ENCODE results near the gene AP2A1.

The AP2A1 gene

DNA sequence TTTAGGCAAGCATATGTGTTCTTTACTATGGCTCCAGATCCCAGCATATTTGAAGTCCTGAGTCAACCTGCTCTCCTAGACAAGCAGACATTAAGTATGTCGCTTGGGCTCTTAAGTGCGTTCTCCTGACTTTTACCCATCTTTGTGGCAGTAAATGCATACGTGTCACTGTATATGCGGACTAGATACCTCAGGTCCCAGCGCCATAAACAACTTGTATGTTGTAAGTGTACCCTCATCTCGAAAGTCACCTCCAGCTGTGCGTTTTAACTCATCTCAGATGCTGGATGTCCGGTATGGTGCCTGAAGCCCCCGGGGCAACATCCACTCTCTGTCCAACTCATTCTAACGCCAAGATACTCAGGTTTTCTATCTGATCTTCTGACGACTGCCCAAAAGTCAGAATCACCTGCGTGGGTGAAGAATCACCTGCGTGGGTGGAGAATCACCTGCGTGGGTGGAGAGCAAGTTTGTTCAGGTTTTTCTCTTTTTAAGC, 85.9 kb downstream of the AP2A1 start:
- Histone ChIP-seq H3K4me3 (peak overlapping the region in 9 of 10 experiments; percentile 83 to 99 (median 97); a peak in 16 of 20 replicates), H3K36me3 (peaks cover 24 to 42% (median 37%) of the 10 kb centered on the region in 11 experiments), H3K9ac (peak overlapping the region; percentile 40 to 97 (median 93); a peak in 17 of 22 replicates), H3K4me2 (peak overlapping the region; percentile 89 to 100 (median 98)), H3K4me1 (peaks cover 39 to 59% (median 49%) of the 10 kb centered on the region in 10 experiments), H3K9me3 (replicated peaks in 1 of 11) (peaks cover 0 to 14% (median 8%) of the 10 kb centered on the region in 11 experiments; a peak in 12 of 22 replicates), H4K20me1 (peaks cover 56 to 66% (median 60%) of the 10 kb centered on the region in 11 experiments), H3K27ac (no peak overlapping the region), H3K27me3 (no peaks in the 10 kb centered on the region)
- TF ChIP-seq Cebpa-rat (IDR thresholded peaks at IDR 0.05), result no peak

DNA sequence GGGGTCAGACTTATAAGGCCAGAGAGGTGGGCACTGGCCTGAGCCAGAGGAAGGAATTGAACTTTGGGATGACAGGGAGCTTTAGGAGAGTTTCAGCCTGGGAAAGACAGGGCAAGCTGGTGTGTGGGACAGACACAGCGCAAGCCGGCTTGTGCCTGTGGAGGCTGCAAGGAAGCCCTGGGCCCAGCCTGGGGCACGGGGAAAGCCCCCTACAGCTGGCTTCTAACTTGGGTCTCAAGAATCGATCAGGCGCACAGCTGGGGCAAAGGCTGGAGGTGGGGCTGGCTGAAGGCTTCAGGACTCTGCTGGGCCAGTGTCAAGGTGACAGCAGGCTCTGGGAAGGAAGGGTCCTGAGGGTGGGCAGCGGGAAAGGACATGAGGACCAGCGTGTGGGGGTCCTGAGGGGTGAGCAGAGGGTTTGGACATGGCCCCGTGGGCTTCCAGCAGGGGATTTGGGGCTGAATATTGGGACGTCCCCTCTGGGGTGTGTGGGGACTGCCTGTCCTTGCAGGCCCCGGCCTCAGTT, 87.1 kb downstream of the AP2A1 start:
- TF ChIP-seq Cebpa-rat (IDR thresholded peaks at IDR 0.05), result no peak
- Histone ChIP-seq H3K4me2 (peak overlapping the region; percentile 89 to 100 (median 98)), H3K27me3 (no peaks in the 10 kb centered on the region), H3K4me3 (no peak overlapping the region), H3K9ac (peak overlapping the region; percentile 2 to 95 (median 56); a peak in 17 of 22 replicates), H4K20me1 (peaks cover 68 to 78% (median 72%) of the 10 kb centered on the region in 11 experiments), H3K4me1 (peaks cover 26 to 48% (median 39%) of the 10 kb centered on the region in 10 experiments), H3K36me3 (peaks cover 36 to 53% (median 49%) of the 10 kb centered on the region in 11 experiments), H3K27ac (0 out of 22 replicates have a peak overlapping the region, but pooled peaks of 3 of the 11 experiments have one; percentile 1 to 18 (median 12)), H3K9me3 (replicated peaks in 1 of 11) (peaks cover 0 to 9% (median 6%) of the 10 kb centered on the region in 11 experiments; a peak in 12 of 22 replicates)

DNA sequence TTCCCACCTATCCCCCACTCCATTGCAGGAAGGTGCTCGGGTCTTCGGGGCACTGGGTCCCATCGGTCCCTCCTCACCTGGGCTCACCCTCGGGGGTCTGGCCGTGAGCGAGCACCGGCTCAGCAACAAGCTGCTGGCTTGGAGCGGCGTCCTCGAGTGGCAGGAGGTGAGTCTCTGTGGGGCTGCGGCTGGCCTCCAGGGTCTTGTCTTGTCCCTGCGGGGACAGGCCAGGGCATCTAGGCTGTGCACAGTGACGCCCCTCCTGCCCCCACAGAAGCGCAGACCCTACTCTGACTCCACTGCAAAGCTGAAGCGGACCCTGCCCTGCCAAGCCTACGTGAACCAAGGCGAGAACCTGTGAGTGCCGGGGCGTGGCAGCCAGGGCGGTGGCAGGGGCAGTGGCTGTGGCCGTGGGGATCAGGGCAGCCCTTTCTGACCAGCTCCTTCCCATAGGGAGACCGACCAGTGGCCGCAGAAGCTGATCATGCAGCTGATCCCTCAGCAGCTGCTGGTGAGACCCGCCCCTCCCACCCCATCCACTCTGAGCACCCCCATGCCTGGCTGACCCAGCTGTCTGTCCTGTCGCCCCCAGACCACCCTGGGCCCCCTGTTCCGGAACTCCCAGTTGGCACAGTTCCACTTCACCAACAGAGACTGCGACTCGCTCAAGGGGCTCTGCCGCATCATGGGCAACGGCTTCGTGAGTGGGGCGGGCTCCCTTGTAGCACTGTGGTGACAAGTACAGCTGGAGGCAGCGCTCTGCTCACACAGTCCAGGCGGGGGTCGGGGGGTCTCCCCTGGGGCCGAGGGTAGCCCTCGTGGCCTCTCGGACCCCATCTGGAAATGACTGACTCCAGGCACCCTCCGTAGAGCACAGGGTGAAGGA, 87.8 kb downstream of the AP2A1 start:
- Histone ChIP-seq H3K9me3 (replicated peaks in 1 of 11) (peaks cover 0 to 2% (median 0%) of the 10 kb centered on the region in 11 experiments; a peak in 3 of 22 replicates), H3K27me3 (no peaks in the 10 kb centered on the region), H3K4me2 (peak overlapping the region in 9 of 11 experiments; percentile 89 to 100 (median 98); a peak in 13 of 22 replicates), H3K4me1 (peaks cover 25 to 41% (median 35%) of the 10 kb centered on the region in 10 experiments), H4K20me1 (peaks cover 68 to 79% (median 77%) of the 10 kb centered on the region in 11 experiments), H3K4me3 (no peak overlapping the region), H3K36me3 (peaks cover 43 to 59% (median 56%) of the 10 kb centered on the region in 11 experiments), H3K9ac (peak overlapping the region in 9 of 11 experiments; percentile 2 to 95 (median 61); a peak in 8 of 22 replicates), H3K27ac (0 out of 22 replicates have a peak overlapping the region, but pooled peaks of 3 of the 11 experiments have one; percentile 12 to 18 (median 18))
- no peak for TF ChIP-seq Cebpa-rat (IDR thresholded peaks at IDR 0.05)

DNA sequence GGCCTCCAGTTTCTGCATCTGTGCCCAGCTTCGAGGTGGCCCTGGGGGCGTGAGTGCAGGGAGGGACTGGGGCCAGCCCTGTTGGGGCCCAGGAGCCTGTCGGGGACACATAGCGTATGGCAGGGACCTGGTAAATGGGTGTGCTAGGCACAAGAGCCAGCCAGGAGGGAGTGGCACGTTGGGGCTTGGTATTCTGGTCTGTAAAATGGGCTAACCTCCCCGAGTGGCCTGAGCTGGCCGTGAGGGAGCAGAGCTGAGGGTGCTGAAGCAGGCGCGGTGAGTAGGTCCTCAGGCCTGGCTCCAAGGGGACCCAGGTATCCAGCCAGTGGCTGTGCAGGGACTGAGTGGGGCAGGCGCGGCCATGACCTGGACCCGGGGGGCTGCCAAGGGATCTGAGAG, 88.5 kb downstream of the AP2A1 start:
- peaks cover 68 to 86% (median 82%) of the 10 kb centered on the region in 11 experiments for H4K20me1 ChIP-seq
- H3K4me1 ChIP-seq, result peaks cover 25 to 34% (median 29%) of the 10 kb centered on the region in 10 experiments
- no peak for TF ChIP-seq Cebpa-rat (IDR thresholded peaks at IDR 0.05)
- H3K27me3 ChIP-seq, result no peaks in the 10 kb centered on the region
- H3K36me3 ChIP-seq, result peaks cover 50 to 66% (median 62%) of the 10 kb centered on the region in 11 experiments
- 0 out of 22 replicates have a peak overlapping the region, but pooled peaks of 1 of the 11 experiments have one; percentile 18 for H3K27ac ChIP-seq
- no peak overlapping the region for H3K4me2 ChIP-seq
- H3K9me3 ChIP-seq (replicated peaks in 1 of 11), result no peaks in the 10 kb centered on the region
- H3K9ac ChIP-seq, result peak overlapping the region in 3 of 11 experiments; percentile 7 to 50 (median 17); a peak in 1 of 22 replicates
- no peak overlapping the region for H3K4me3 ChIP-seq

DNA sequence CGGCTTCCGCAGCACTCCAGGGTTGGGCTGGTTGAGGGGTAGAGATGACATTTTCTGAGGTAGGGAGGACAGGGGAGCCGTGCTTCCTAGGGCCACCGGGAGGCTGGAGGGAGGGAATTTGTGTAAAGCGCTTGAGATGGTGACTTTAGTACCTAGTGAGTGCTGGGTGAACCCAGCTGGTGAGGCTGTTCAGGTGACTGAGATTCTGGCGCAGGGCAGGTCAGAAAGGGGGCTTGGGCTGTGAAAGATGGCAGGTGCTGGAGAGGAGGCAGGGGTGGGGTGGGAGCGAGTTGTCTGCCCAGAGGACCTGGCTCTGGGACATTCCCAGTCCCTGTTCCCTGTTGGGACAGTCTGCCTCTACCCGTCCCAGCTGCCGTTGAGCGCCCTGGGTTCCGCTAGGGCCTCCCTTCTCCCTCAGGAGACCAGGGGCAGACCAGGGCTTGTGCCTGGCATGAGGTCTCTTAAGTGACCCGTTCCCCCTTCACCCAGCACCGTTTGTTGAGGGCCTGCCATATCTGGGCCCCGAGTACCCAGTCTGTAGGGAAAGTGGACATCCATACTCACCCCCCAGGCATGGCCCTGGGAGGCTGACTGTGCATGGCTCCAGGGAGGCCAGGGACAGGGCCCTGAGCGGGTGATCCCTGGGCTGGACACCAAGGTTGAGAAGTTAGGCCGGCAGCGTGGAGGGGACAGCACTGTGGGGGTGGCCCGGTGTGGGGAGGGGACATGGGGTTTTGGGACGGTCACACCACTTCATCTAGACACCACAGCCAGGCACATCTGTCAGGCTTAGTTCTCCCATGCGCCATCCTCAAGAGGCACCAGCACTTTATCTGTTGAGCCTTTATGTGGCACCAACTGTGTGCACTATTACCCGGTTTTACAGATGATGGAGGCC, 89.1 kb downstream of the AP2A1 start:
- H3K27ac ChIP-seq, result 0 out of 22 replicates have a peak overlapping the region, but pooled peaks of 1 of the 11 experiments have one; percentile 18

DNA sequence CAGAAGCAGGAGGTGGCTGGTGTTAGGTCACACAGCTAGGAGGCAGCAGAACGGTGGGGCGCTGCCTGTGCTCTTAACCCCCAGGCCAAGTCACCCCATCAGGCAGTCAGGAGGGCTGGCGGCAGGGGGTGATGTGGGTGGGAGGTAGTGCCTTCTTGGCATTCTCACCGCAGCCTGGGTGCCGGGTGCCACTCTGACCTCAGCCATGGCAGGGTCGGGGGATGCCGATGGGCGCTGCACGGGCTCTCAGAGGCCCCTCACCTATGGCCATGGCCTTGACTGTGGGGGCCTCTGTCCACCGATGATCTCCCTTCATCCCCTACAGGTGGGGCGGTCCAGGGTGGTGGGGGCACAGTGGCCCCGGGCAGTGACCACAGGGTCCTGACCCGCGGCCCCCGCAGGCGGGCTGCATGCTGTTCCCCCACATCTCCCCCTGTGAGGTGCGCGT, 89.8 kb downstream of the AP2A1 start:
- peaks cover 62 to 79% (median 74%) of the 10 kb centered on the region in 11 experiments for H3K36me3 ChIP-seq
- no peaks in the 10 kb centered on the region for H3K27me3 ChIP-seq
- no peak overlapping the region for H3K4me3 ChIP-seq
- peaks cover 25 to 33% (median 28%) of the 10 kb centered on the region in 10 experiments for H3K4me1 ChIP-seq
- H3K27ac ChIP-seq, result no peak overlapping the region
- H3K9ac ChIP-seq, result 0 out of 22 replicates have a peak overlapping the region, but pooled peaks of 1 of the 11 experiments have one; percentile 5
- H3K9me3 ChIP-seq (replicated peaks in 1 of 11), result no peaks in the 10 kb centered on the region
- no peak for TF ChIP-seq Cebpa-rat (IDR thresholded peaks at IDR 0.05)
- peaks cover 68 to 99% (median 91%) of the 10 kb centered on the region in 11 experiments for H4K20me1 ChIP-seq
- H3K4me2 ChIP-seq, result no peak overlapping the region

More for the DNA sequence above, 89.1 kb downstream of the AP2A1 start:
- no peak for TF ChIP-seq Cebpa-rat (IDR thresholded peaks at IDR 0.05)
- Histone ChIP-seq H3K4me1 (peaks cover 25 to 33% (median 28%) of the 10 kb centered on the region in 10 experiments), H3K27me3 (no peaks in the 10 kb centered on the region), H4K20me1 (peaks cover 68 to 92% (median 89%) of the 10 kb centered on the region in 11 experiments), H3K4me3 (no peak overlapping the region), H3K4me2 (no peak overlapping the region), H3K36me3 (peaks cover 56 to 72% (median 69%) of the 10 kb centered on the region in 11 experiments), H3K9ac (peak overlapping the region in 3 of 11 experiments; percentile 5 to 50 (median 7); a peak in 2 of 22 replicates), H3K9me3 (replicated peaks in 1 of 11) (no peaks in the 10 kb centered on the region)

Measured in BLaER1 treated with 17β-estradiol and CSF1 and Interleukin-3, amounts not matched to agents 10 nM and 100 nM (cell line).